ENCODE results near the gene AXDND1. TPM values are rescaled to one million over a fixed set of nuclear protein-coding genes. Genes with fewer than 3 reads are reported as not detected.
"Not testable (repeated sequence)": the region's sequence is repeated elsewhere in the genome, so short reads cannot be mapped to it uniquely, and the experiment has no call there.

AXDND1 gene
- polyA plus RNA-seq, 3 donors from 2014 or later: not detected

GRCh38 chr1:179393721-179394120 lies 27.9 kb downstream of the AXDND1 start:
- no peak overlapping the region for H3K27ac Mint-ChIP-seq
- H3K4me1 Mint-ChIP-seq: no peaks in the 10 kb centered on the region
- peaks cover 0 to 10% (median 3%) of the 10 kb centered on the region in 6 donors for H3K9me3 Mint-ChIP-seq
- no peak overlapping the region for H3K4me3 Mint-ChIP-seq
- no peak for DNase-seq
- peaks cover 5 to 18% (median 7%) of the 10 kb centered on the region in 3 donors for H3K27me3 Mint-ChIP-seq (ENCODE audit: low read depth in 3 of 3)
- peaks cover 0 to 5% (median 4%) of the 10 kb centered on the region in 3 donors for H3K36me3 Mint-ChIP-seq

- not testable (repeated sequence) for H3K36me3 Mint-ChIP-seq; H3K27me3 Mint-ChIP-seq (ENCODE audit: low read depth in 3 of 3); DNase-seq; H3K4me3 Mint-ChIP-seq; H3K27ac Mint-ChIP-seq; H3K9me3 Mint-ChIP-seq; H3K4me1 Mint-ChIP-seq
Measured at GRCh38 chr1:179399399-179399798, 33.6 kb downstream of the AXDND1 start.

DNA sequence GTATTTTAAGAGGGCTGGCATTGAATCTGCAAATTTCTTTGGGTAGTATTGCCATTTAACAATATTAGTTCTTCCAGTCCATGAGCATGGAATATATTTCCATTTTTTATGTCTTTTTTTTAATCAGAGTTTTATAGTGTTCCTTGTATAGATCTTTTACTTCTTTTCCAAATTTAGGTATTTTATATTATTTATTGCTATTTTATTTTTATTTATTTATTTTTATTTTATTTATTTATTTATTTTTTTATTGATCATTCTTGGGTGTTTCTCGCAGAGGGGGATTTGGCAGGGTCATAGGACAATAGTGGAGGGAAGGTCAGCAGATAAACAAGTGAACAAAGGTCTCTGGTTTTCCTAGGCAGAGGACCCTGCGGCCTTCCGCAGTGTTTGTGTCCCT lies 52.0 kb downstream of the AXDND1 start:
- H3K36me3 Mint-ChIP-seq; H3K9me3 Mint-ChIP-seq; H3K27me3 Mint-ChIP-seq (ENCODE audit: low read depth in 3 of 3): not testable (repeated sequence)

GRCh38 chr1:179418706-179419105 lies 52.9 kb downstream of the AXDND1 start:
- not testable (repeated sequence) for H3K36me3 Mint-ChIP-seq; H3K4me3 Mint-ChIP-seq; H3K27me3 Mint-ChIP-seq (ENCODE audit: low read depth in 3 of 3); H3K27ac Mint-ChIP-seq; H3K4me1 Mint-ChIP-seq; DNase-seq; H3K9me3 Mint-ChIP-seq

More for the DNA sequence above, 52.0 kb downstream of the AXDND1 start:
- H3K27ac Mint-ChIP-seq, H3K4me3 Mint-ChIP-seq, DNase-seq, H3K4me1 Mint-ChIP-seq: not testable (repeated sequence)

- H3K36me3 Mint-ChIP-seq: peaks cover 0 to 4% (median 0%) of the 10 kb centered on the region in 3 donors
- no peak overlapping the region for H3K27ac Mint-ChIP-seq
- H3K9me3 Mint-ChIP-seq: peaks cover 8 to 19% (median 14%) of the 10 kb centered on the region in 6 donors
- no peaks in the 10 kb centered on the region for H3K4me1 Mint-ChIP-seq
- no peak for DNase-seq
- peaks cover 3 to 8% (median 5%) of the 10 kb centered on the region in 3 donors for H3K27me3 Mint-ChIP-seq (ENCODE audit: low read depth in 3 of 3)
- no peak overlapping the region for H3K4me3 Mint-ChIP-seq
Measured at GRCh38 chr1:179424610-179425009, 58.8 kb downstream of the AXDND1 start.

DNA sequence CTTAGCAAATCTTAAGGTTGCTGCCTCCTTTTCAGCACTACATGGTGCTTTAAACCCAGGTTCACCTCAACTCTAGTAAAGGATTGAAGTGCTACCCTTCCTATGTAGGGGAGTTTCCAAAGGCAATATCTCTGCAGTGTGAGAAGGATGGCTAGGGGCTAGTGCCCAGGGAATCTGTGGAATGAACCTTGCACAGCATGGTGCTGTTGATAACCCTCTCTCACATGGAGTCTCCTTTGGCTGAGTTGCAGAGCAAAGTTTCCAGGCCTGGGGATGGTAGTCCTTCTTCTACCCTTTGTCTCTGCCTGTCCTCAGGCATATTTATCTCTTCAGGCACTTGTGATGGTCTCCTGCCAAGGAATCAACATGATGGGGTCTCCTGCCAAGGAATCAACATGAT lies 59.4 kb downstream of the AXDND1 start:
- H3K9me3 Mint-ChIP-seq: peaks cover 8 to 19% (median 14%) of the 10 kb centered on the region in 6 donors
- H3K27ac Mint-ChIP-seq: no peak overlapping the region
- H3K4me3 Mint-ChIP-seq: no peak overlapping the region

GRCh38 chr1:179437171-179437570 lies 71.4 kb downstream of the AXDND1 start:
- no peak for DNase-seq
- peaks cover 2 to 6% (median 3%) of the 10 kb centered on the region in 3 donors for H3K27me3 Mint-ChIP-seq (ENCODE audit: low read depth in 3 of 3)
- H3K27ac Mint-ChIP-seq: no peak overlapping the region
- peaks cover 0 to 6% (median 0%) of the 10 kb centered on the region in 6 donors for H3K9me3 Mint-ChIP-seq
- H3K4me1 Mint-ChIP-seq: no peaks in the 10 kb centered on the region
- H3K4me3 Mint-ChIP-seq: no peak overlapping the region
- H3K36me3 Mint-ChIP-seq: no peaks in the 10 kb centered on the region

More for the DNA sequence above, 59.4 kb downstream of the AXDND1 start:
- Mint-ChIP-seq H3K4me1 (no peaks in the 10 kb centered on the region), H3K36me3 (peaks cover 0 to 4% (median 0%) of the 10 kb centered on the region in 3 donors), H3K27me3 (ENCODE audit: low read depth in 3 of 3) (peaks cover 3 to 4% (median 4%) of the 10 kb centered on the region in 3 donors)
- no peak for DNase-seq

DNA sequence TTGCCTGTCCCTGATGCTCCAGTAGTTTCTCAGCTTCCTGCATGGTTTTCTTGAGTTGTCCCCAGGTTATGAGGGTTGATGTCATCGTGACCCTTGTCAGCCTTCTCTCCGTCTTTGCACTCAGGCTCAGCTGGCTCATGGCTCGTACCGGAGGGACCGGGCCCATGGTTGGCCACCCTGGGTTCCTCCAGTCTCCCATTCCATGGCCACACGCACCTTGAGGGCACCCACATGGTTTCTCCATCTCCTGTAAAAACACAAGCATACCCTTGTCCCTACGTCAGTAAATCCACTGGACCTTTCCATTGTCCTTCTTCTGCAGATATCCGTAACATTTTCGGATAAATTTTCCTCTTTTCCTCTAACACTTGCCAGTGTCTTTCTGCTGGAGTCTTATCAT lies 73.9 kb downstream of the AXDND1 start:
- not testable (repeated sequence) for H3K4me1 Mint-ChIP-seq; H3K36me3 Mint-ChIP-seq; H3K27ac Mint-ChIP-seq; H3K9me3 Mint-ChIP-seq; DNase-seq; H3K27me3 Mint-ChIP-seq (ENCODE audit: low read depth in 3 of 3); H3K4me3 Mint-ChIP-seq

- H3K4me1 Mint-ChIP-seq; H3K36me3 Mint-ChIP-seq; DNase-seq; H3K4me3 Mint-ChIP-seq; H3K9me3 Mint-ChIP-seq; H3K27ac Mint-ChIP-seq; H3K27me3 Mint-ChIP-seq (ENCODE audit: low read depth in 3 of 3): not testable (repeated sequence)
Measured at GRCh38 chr1:179440301-179440700, 74.5 kb downstream of the AXDND1 start.

GRCh38 chr1:179440971-179441370 lies 75.2 kb downstream of the AXDND1 start:
- no peaks in the 10 kb centered on the region for H3K4me1 Mint-ChIP-seq
- no peaks in the 10 kb centered on the region for H3K36me3 Mint-ChIP-seq
- H3K9me3 Mint-ChIP-seq: peaks cover 0 to 4% (median 0%) of the 10 kb centered on the region in 6 donors
- peaks cover 0 to 3% (median 2%) of the 10 kb centered on the region in 3 donors for H3K27me3 Mint-ChIP-seq (ENCODE audit: low read depth in 3 of 3)
- H3K27ac Mint-ChIP-seq: no peak overlapping the region
- DNase-seq: no peak
- H3K4me3 Mint-ChIP-seq: no peak overlapping the region

DNA sequence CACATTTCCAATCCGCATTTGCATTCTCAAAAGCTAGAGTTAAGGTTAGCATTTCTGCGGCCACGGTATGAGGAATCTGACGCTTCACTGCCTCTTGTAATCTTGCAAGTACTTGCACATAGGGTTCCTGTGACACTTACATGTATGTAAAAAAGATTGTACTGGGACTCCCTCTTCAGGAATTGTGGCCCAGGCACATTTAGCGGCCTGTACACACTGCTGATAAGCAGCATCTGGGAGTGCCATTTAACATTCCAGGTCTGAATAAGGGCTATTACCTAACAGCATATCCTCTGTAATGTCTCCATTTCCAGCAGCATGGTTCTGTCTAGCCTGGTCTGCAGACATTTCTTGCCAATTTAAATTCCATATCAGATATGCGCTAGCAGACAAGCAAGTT lies 75.7 kb downstream of the AXDND1 start:
- no peak for DNase-seq

GRCh38 chr1:179442846-179443245 lies 77.1 kb downstream of the AXDND1 start:
- not testable (repeated sequence) for H3K27me3 Mint-ChIP-seq (ENCODE audit: low read depth in 3 of 3); H3K36me3 Mint-ChIP-seq; DNase-seq; H3K4me1 Mint-ChIP-seq; H3K9me3 Mint-ChIP-seq; H3K27ac Mint-ChIP-seq; H3K4me3 Mint-ChIP-seq

More for the DNA sequence above, 75.7 kb downstream of the AXDND1 start:
- Mint-ChIP-seq H3K27ac (no peak overlapping the region), H3K36me3 (no peaks in the 10 kb centered on the region), H3K4me1 (no peaks in the 10 kb centered on the region), H3K4me3 (no peak overlapping the region), H3K9me3 (peaks cover 0 to 4% (median 0%) of the 10 kb centered on the region in 6 donors), H3K27me3 (ENCODE audit: low read depth in 3 of 3) (peaks cover 0 to 3% (median 2%) of the 10 kb centered on the region in 3 donors)

DNA sequence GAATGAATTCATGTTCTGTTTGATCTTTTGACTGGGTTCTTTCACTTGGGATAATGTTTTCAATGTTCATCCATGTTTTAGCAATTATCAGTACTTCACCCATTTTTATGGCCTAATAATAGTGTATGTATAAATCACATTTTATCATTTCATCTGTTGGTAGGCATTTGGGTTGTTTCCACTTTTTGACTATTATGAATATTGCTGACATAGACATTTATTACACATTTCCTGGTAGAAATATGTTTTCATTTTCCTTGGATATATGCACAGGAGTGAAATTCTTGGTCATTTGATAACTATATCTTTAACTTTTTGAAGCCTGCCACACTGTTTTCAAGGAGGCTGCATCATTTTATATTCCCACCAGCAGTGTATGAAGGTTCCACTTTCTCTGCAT lies 79.8 kb downstream of the AXDND1 start:
- H3K4me1 Mint-ChIP-seq: no peaks in the 10 kb centered on the region
- H3K27ac Mint-ChIP-seq: no peak overlapping the region
- H3K9me3 Mint-ChIP-seq: peaks cover 0 to 1% (median 0%) of the 10 kb centered on the region in 6 donors
- DNase-seq: no peak
- H3K27me3 Mint-ChIP-seq (ENCODE audit: low read depth in 3 of 3): peaks cover 0 to 3% (median 0%) of the 10 kb centered on the region in 3 donors
- no peak overlapping the region for H3K4me3 Mint-ChIP-seq
- no peaks in the 10 kb centered on the region for H3K36me3 Mint-ChIP-seq

DNA sequence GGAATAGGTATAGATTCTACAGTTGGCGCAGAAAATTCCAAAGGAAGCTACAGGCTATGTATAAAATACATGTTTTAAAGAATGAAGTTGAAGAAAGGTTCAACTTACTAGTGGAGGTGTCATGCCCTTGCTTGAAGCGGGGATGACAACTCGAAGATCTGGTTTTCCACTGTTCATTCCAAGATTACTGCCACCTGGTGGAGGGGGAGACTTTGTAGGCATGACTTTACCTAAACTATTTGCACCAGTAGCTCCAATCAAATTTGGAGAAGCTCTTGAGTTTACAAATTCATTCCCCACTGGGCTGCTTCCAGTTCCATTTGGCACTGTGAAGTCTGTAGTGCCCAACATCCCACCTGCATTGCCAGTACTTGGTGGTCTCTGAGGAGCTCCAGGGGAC lies 81.7 kb downstream of the AXDND1 start:
- H3K9me3 Mint-ChIP-seq: peaks cover 0 to 8% (median 5%) of the 10 kb centered on the region in 6 donors
- peaks cover 0 to 3% (median 0%) of the 10 kb centered on the region in 3 donors for H3K27me3 Mint-ChIP-seq (ENCODE audit: low read depth in 3 of 3)
- H3K4me1 Mint-ChIP-seq: no peaks in the 10 kb centered on the region
- no peak overlapping the region for H3K4me3 Mint-ChIP-seq
- no peak for DNase-seq
- no peak overlapping the region for H3K27ac Mint-ChIP-seq
- no peaks in the 10 kb centered on the region for H3K36me3 Mint-ChIP-seq

DNA sequence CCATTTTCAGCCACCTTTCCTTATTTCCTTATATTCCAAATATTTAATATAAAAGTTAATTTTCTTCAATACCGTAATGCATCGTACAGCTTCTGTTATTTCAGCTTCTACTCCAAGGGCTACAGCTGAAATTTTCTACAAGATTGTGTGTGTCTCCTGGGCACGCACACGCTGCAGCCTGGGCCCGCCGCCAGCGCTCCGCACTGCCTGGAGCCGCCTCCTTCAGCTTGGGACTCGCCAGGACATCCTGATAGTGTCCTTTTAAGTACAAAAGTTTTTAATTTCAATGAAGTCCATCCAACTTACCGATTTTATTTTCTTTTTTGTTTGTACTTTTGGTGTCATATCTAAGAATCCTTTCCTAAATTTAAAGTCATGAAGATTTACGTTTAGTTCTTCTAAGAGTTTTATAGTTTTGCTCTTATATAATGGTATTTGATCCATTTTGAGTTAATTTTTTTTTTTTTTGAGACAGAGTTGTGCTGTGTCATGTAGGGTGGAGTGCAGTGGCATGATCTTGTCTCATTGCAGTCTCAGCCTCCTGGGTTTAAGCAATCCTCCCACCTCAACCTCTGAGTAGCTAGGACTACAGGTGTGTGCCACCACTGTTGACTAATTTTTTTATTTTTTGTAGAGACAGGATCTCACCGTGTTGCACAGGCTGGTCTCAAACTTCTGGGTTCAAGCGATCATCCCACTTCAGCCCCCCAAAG lies 82.8 kb downstream of the AXDND1 start:
- H3K27me3 Mint-ChIP-seq (ENCODE audit: low read depth in 3 of 3): peaks cover 0 to 8% (median 0%) of the 10 kb centered on the region in 3 donors
- DNase-seq: no peak
- H3K36me3 Mint-ChIP-seq: no peaks in the 10 kb centered on the region
- no peak overlapping the region for H3K4me3 Mint-ChIP-seq
- H3K4me1 Mint-ChIP-seq: no peaks in the 10 kb centered on the region
- peaks cover 1 to 8% (median 5%) of the 10 kb centered on the region in 6 donors for H3K9me3 Mint-ChIP-seq
- no peak overlapping the region for H3K27ac Mint-ChIP-seq

Data from immature natural killer cell (primary cell).